HG03103 (cell line): ENCODE measurements around the gene PKMYT1.

ENCODE experiments used
- ATAC-seq: cut with Tn5 transposase; IDR thresholded peaks from one replicate; pipeline ENCODE4 v1.9.1; 2021; ENCODE audit warnings: low read depth; ENCODE audit not compliant: unreplicated experiment

The PKMYT1 gene

GRCh38 chr16:3001316-3001715, 21.1 kb upstream of the PKMYT1 start:
- no peak for ATAC-seq

DNA sequence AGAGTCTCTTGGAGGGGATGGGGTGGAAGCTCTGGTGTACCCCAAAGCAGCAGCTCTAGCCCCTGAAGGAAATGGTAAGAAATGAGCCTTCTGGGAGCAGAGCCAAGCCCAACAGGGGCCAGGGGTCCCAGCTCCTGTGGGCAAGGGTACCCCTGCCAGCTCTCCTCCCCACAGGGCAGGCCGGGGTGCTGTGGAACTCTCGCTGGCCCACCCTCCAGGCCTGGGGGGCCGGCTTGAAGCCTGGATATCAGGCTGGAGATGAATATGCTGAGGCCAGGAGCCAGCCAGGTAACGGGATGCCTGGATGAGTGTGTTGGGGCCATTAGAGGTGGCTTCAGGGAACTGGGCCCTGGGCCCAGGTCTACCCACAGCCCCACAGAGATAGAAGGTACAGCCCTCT, 20.3 kb upstream of the PKMYT1 start:
- ATAC-seq: no peak

GRCh38 chr16:2999929-3000328, 19.7 kb upstream of the PKMYT1 start:
- ATAC-seq: no peak

DNA sequence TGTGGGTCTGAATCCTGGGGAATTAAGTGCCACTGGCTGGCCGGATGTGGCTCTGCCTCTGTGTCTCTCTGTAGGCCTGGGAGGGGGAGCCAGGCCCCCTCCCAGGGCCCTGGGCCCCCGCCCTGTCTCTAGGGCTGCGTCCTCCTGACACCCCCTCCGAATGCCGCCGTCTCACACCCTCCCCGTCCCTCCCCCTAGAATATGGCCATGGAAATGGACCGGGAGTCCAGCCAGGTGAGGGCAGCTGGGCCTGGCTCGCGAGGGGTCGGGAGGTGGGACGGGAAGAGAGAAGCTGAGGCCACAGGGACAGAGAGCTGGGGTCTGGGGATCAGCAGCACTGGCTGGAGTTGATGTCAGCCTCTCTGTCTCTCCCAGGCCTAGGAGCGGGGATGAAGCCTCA, 16.1 kb upstream of the PKMYT1 start:
- no peak for ATAC-seq

GRCh38 chr16:2992383-2993081, 12.3 kb upstream of the PKMYT1 start:
- no peak for ATAC-seq

DNA sequence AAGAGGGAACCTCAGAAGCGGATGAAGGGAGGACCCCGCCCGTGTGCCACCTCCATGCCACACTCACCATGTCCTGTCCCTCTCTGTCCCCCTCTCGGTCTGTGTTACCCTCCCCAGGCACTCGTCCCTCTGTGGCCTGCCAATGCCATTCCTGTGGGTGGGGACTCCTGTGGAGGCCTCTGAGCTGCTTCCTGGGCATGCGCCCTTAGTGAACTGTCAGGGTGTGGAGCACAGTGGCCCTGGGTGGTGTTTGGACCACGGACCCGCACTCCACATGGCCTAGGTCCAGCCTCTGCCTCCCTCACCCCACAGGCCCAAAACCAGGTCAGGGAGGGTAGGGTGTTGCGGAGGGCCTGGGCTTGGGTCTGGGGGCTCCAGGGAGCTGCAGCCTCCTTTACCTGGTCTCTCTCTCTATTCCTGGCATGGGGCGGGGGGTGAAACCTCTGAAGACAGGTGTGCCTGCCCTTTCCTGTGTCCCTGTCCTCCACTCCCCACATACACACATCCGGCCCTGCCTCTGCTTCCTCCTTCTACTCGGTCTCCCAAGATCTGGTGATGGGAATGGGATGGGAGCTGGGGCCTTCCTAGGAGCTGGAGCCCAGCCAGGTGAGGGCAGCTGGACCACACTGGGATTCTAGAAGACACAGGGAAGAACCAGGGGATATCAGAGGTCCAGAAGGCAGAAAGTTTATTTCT, 11.5 kb upstream of the PKMYT1 start:
- no peak for ATAC-seq

DNA sequence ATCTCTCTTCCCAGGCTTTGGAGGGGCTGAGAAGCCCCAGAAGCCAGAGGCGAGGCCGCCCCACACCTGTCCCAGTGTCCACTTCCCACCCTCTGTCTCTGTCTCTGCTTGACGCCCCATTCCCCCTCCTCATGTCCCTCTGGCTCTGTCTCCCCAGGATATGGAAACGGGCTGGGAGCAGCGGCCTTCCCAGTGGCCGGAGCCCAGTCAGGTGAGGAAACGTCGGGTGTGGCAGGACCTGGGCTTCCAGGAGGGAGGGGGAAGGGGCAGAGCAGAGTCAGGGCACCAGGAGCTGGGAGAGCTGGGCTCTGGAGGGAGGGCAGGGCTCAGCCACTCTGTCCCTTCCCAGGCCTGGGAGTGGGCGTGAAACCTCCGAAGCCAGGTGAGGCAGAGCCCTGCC, 10.6 kb upstream of the PKMYT1 start:
- no peak for ATAC-seq

GRCh38 chr16:2988590-2989099, 8.4 kb upstream of the PKMYT1 start:
- no peak for ATAC-seq

- no peak for ATAC-seq
Observed at GRCh38 chr16:2987833-2988232, 7.6 kb upstream of the PKMYT1 start.

DNA sequence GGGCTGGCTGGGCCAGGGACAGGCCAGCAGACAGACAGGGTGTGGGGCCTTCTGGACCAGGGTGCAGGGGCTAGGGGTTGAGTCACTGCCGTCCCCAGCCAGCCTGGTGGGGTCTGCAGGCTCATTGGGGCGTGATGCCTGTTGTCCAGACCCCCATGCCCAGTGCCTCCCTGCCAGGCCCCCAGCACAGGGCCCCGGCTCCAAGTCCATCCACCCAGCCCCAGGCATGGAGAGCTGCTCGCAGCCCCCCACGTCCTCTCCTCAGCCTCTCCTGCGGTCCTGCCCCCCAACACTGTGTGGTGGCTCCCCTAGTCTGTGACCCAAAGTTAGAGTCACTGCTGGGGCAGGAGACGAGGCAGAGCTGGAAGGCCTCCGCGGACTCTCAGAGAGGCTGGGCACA, 7.0 kb upstream of the PKMYT1 start:
- no peak for ATAC-seq

DNA sequence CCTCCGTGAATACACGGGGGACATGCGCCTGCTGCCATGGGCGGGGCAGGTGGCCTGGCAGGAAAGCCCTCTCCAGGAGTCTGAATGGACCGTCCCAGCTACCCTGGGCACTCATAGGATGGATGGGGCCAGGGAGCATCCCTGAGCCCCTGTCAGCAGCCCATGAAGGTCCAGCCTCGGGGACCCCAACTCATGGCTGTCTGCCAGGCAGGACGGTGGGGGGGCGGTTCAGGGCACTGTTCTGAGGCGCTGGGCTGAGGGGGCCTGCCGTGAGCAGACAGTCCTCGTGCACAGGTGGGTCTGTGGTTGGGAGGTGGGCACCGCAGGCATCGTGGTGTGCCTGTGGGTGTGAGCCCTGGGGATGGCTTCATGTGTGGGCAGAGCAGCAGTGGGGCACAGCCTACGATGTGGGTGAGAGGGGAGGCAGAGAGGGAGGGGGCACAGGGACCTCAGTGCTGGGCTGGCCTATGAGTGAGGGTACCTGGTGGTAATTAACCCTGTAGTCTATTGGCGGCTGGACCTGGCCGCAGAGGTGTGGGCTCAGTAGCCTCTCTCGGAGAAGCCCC, 6.5 kb upstream of the PKMYT1 start:
- ATAC-seq: no peak

DNA sequence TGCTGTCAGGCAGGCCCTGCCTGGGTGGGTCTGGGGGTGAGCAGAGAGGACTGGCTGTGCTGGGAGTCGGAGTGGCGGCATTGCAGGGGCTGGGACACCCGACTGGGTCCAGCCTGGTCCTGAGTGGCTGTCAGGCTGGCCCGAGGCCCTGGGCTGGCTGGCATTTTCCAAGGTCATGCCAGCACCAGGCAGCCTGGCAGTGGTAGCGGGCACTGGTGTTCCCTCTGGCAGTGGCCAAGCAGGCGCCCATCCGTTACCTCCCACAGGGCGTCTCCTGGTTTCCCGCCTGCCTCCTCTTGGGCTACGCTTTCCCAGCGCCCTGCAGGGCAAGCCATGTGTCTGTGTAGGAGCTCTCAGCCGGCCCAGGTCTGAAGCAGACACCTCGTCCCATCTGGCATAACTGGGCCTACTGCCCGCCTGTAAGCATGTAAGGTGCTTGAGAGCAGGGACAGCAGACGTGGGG, 5.7 kb upstream of the PKMYT1 start:
- no peak for ATAC-seq

DNA sequence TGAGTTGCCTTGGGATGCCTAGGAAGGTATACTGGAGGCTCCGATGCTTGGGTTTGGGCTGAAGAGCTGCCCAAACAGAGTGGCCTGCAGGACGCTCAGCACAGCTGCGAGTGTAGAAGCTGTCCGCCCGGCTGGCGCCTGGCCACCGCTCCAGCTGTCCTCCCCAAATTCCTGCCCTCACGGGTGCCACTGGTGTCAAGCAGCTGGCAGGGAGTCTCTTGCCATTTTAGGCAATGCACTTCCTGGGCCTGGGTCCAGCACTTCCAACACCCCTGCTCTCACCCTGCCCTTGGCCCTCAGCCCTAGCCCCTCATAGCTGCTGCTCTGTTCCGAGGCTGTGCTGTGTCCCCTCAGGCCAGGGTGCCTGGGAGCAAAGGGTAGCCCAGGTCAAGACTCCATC, 5.2 kb upstream of the PKMYT1 start:
- no peak for ATAC-seq

DNA sequence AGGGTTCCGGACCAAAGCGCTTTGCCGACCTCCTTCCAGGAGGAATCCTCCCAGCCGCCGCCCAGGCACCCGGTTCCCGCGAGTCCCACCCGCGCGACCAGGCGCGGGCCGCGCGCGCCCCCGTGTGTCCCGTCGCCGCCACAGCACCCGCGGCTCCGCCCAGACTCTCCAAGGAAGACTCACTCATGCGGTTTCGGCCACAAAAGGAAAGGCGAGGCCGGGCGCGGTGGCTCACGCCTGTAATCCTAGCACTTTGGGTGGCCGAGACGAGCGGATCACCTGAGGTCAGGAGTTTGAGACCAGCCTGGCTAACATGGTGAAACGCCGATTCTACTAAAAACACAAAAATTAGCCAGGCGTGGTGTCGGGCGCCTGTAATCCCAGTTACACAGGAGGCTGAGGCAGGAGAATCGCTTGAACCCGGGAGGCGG, 3.5 kb upstream of the PKMYT1 start:
- ATAC-seq: no peak

GRCh38 chr16:2982402-2982801, 2.2 kb upstream of the PKMYT1 start:
- no peak for ATAC-seq

DNA sequence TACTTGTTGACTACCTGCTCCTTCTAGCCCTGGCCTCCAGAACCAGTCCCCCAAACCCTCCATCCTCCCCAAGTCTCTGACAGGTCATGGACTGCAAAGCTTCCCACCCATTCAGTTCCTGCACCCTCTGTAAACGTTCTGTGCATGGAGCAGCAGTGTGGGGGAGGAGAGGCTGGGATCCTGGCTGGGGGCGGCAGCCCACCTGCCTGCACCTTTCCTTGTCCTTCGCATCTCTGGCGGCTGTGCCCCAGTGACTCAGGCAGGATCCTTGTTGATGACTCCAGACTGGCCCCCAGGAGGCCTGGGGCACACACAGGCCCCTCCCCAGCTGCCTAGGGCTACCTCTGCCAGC, 1.6 kb upstream of the PKMYT1 start:
- ATAC-seq: no peak

DNA sequence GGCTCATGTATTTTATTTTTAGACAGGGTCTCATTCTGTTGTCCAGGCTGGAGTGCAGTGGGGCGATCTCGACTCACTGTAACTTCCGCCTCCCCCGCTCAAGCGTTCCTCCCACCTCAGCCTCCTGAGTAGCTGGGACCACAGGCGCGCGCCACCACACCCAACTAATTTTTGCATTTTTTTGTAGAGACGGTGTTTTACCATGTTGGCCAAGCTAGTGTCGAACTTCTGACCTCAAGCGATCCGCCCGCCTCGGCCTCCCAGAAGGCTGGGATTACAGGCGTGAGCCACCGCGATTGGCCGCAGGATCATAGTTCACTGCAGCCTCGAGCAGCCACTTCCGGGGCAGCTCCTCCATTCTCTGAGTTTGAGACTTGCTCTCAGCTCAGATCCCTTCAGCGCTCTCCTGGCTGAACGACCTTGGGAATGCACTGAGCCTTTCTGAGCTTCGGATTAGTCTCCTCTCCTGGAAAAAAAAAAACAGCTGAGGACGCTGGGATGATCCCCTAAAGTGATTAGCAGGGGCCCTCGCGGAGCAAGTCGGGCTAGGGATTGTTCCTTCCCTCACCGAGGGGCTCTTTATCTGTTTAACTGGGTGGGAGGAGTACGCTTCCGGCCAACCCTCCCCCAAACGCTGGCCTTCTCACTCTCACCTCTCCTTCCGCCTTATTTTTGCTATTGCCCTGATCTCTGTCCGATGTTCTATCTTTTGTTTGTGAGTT, 1.1 kb upstream of the PKMYT1 start:
- no peak for ATAC-seq

DNA sequence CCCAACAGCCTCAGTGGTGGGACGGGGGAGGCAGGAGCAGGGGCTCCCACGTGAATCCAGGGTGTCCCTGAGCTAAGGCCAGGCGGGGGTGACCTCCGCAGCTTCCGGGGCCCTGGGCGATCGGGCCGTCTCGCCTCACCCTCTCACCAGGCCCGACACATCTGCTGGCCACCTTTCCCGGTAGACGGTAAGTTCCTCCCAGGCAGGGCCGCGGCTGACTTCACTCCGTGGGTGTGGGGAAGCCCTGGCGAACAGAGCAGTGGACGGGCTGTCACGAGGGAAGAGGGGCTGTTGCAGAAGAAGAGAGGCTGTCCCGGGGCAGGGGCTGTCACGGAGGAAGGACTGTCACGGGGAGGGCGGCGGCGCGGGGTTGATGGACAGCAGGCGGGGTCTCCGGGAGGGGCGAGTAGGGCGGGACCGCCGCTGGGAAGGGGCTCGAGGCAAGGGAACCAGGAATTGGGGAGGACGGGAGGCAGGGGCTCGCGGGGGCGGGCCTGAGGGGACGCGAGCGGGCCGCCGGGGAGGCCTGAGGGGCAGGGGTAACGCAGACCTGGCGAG, 498 bp downstream of the PKMYT1 start:
- no peak for ATAC-seq

GRCh38 chr16:2977440-2977839, 2.8 kb downstream of the PKMYT1 start:
- no peak for ATAC-seq

- no peak for ATAC-seq
Observed at GRCh38 chr16:2976673-2977072, 3.6 kb downstream of the PKMYT1 start.

GRCh38 chr16:2976201-2976600, 4.0 kb downstream of the PKMYT1 start:
- ATAC-seq: no peak
